Smooth muscle cell (in vitro differentiated cells): ENCODE measurements around the gene SLC38A1. TPM values are rescaled to one million over a fixed set of nuclear protein-coding genes. Genes with fewer than 3 reads are reported as not detected.

Experiments
- DNase-seq: peaks from one replicate; lab custom pipeline; 2025; ENCODE audit not compliant: unreplicated experiment; lab: John Stamatoyannopoulos, UW
- H2AFZ ChIP-seq: fragments of 200-600 bp; sonication (generic); 2 replicates; pipeline ENCODE4 v1.6.0; 2016; ENCODE audit warnings: antibody characterized with exemption, low read depth, mild to moderate bottlenecking
- H3F3A ChIP-seq: fragments of 200-600 bp; sonication (generic); 2 replicates; pipeline ENCODE4 v1.6.0; 2017; ENCODE audit warnings: antibody characterized with exemption, low read depth
- H3K27ac ChIP-seq: fragments of 200-600 bp; sonication (generic); 2 replicates; pipeline ENCODE4 v1.5.1; 2016; ENCODE audit warnings: low read depth, mild to moderate bottlenecking
- H3K27me3 ChIP-seq: fragments of 200-600 bp; sonication (generic); 2 replicates; pipeline ENCODE4 v1.6.1; 2016; ENCODE audit warnings: low read depth, mild to moderate bottlenecking
- H3K36me3 ChIP-seq: fragments of 200-600 bp; sonication (generic); 2 replicates; pipeline ENCODE4 v1.5.1; 2016; ENCODE audit warnings: low read depth
- H3K4me1 ChIP-seq: fragments of 200-600 bp; sonication (generic); 2 replicates; pipeline ENCODE4 v1.5.1; 2016; ENCODE audit warnings: low read depth
- H3K4me2 ChIP-seq: fragments of 200-600 bp; sonication (generic); 2 replicates; pipeline ENCODE4 v1.6.0; 2016; ENCODE audit warnings: mild to moderate bottlenecking
- H3K4me3 ChIP-seq: fragments of 200-600 bp; sonication (generic); 2 replicates; pipeline ENCODE4 v1.5.1; 2016; ENCODE audit warnings: mild to moderate bottlenecking
- H3K79me2 ChIP-seq: fragments of 200-600 bp; sonication (generic); 2 replicates; pipeline ENCODE4 v1.6.0; 2016; ENCODE audit warnings: low read depth, mild to moderate bottlenecking
- H3K9ac ChIP-seq: fragments of 200-600 bp; sonication (generic); 2 replicates; pipeline ENCODE4 v1.6.0; 2016; ENCODE audit warnings: low read depth
- H3K9me3 ChIP-seq: fragments of 200-600 bp; sonication (generic); replicated peaks from 2 replicates; pipeline ENCODE4 v1.5.1; 2016; ENCODE audit warnings: low read depth
- H4K20me1 ChIP-seq: fragments of 200-600 bp; sonication (generic); 2 replicates; pipeline ENCODE4 v1.6.0; 2016; ENCODE audit warnings: low read depth
- CTCF ChIP-seq: fragments of 200-600 bp; sonication (generic); IDR thresholded peaks from 2 replicates; pipeline ENCODE4 v1.5.1; 2017; ENCODE audit warnings: borderline replicate concordance, mild to moderate bottlenecking, antibody characterized with exemption; ENCODE audit not compliant: insufficient read depth, poor library complexity, severe bottlenecking
- WGBS: methylation state at CpG from one replicate; pipeline ENCODE4 v1.1.7; 2016; ENCODE audit warnings: low lambda C conversion rate; 5-methylcytosine and 5-hydroxymethylcytosine counted together
- polyA plus RNA-seq: library from polyadenylated mRNA; unstranded; fragments of >200 nt; fragmentation: Nextera tagmentation; extraction: Ambion mirVana; gene quantifications from 2 replicates; pipeline ENCODE4 v1.2.1, GENCODE V29; 2016
- total RNA-seq: library from RNA; depleted of rRNA; stranded (reverse); fragments of >200 nt; gene quantifications from 2 replicates; pipeline ENCODE4 v1.2.3, GENCODE V29; 2014

Gene SLC38A1
- total and polyA plus RNA-seq, 2 experiments from 2014 or later: 23.5 to 85.8 TPM

- Histone ChIP-seq H3K27ac (peak overlapping the region; percentile 81), H3K36me3 (no peaks in the 10 kb centered on the region), H4K20me1 (peaks cover 40% of the 10 kb centered on the region), H3K4me3 (peak overlapping the region; percentile 80), H3K9me3 (no peaks in the 10 kb centered on the region), H3K4me1 (peaks cover 68% of the 10 kb centered on the region), H3K79me2 (peaks cover 77% of the 10 kb centered on the region), H2AFZ (no peak overlapping the region), H3F3A (peaks cover 17% of the 10 kb centered on the region), H3K4me2 (peak overlapping the region; percentile 90), H3K9ac (peak overlapping the region; percentile 33), H3K27me3 (no peaks in the 10 kb centered on the region)
- WGBS: 69% methylated on average over 3 of the region's 3 CpGs
- no peak for DNase-seq
- TF ChIP-seq CTCF: no peak
Measured at GRCh38 chr12:46265734-46266133, 3.1 kb downstream of the SLC38A1 start.

GRCh38 chr12:46265102-46265501, 3.7 kb downstream of the SLC38A1 start:
- TF ChIP-seq CTCF: no peak
- Histone ChIP-seq H3K27ac (peak overlapping the region; percentile 81), H3K4me3 (peak overlapping the region; percentile 80), H3K27me3 (no peaks in the 10 kb centered on the region), H3K4me1 (peaks cover 68% of the 10 kb centered on the region), H3K9ac (no peak overlapping the region), H3F3A (peaks cover 15% of the 10 kb centered on the region), H2AFZ (no peak overlapping the region), H3K36me3 (no peaks in the 10 kb centered on the region), H3K4me2 (peak overlapping the region; percentile 90), H3K9me3 (no peaks in the 10 kb centered on the region), H4K20me1 (peaks cover 44% of the 10 kb centered on the region), H3K79me2 (peaks cover 82% of the 10 kb centered on the region)
- no peak for DNase-seq

GRCh38 chr12:46264057-46264456, 4.8 kb downstream of the SLC38A1 start:
- no peak overlapping the region for H3K4me3 ChIP-seq
- H2AFZ ChIP-seq: no peak overlapping the region
- H3K9ac ChIP-seq: no peak overlapping the region
- peak overlapping the region; percentile 90 for H3K4me2 ChIP-seq
- peaks cover 15% of the 10 kb centered on the region for H3F3A ChIP-seq
- peaks cover 63% of the 10 kb centered on the region for H3K4me1 ChIP-seq
- no peaks in the 10 kb centered on the region for H3K27me3 ChIP-seq
- peaks cover 44% of the 10 kb centered on the region for H4K20me1 ChIP-seq
- H3K9me3 ChIP-seq: no peaks in the 10 kb centered on the region
- H3K27ac ChIP-seq: peak overlapping the region; percentile 91
- H3K79me2 ChIP-seq: peaks cover 93% of the 10 kb centered on the region
- WGBS: 0% methylated on average over 1 of the region's 1 CpG
- no peak for TF ChIP-seq CTCF
- no peaks in the 10 kb centered on the region for H3K36me3 ChIP-seq
- no peak for DNase-seq

GRCh38 chr12:46263140-46264016, 5.5 kb downstream of the SLC38A1 start:
- Histone ChIP-seq H3K9me3 (no peaks in the 10 kb centered on the region), H3K9ac (no peak overlapping the region), H3K27ac (peak overlapping the region; percentile 91), H3F3A (peaks cover 15% of the 10 kb centered on the region), H3K4me2 (peak overlapping the region; percentile 90), H2AFZ (no peak overlapping the region), H3K4me3 (no peak overlapping the region), H3K79me2 (peaks cover 99% of the 10 kb centered on the region), H4K20me1 (peaks cover 47% of the 10 kb centered on the region), H3K27me3 (no peaks in the 10 kb centered on the region), H3K4me1 (peaks cover 63% of the 10 kb centered on the region), H3K36me3 (no peaks in the 10 kb centered on the region)
- TF ChIP-seq CTCF: peak; percentile 41
- WGBS: 66% methylated on average over 6 of the region's 6 CpGs
- DNase-seq: no peak
